CD14-positive monocyte (primary cell): Measurements from ENCODE around the gene AQP6. TPM values are rescaled to one million over a fixed set of nuclear protein-coding genes. Genes with fewer than 3 reads are reported as not detected.
"Not testable (repeated sequence)": the region's sequence is repeated elsewhere in the genome, so short reads cannot be mapped to it uniquely, and the experiment has no call there.

Experiments used
- DNase-seq, 3 donors: peaks; one replicate each; pipeline ENCODE4 v3.0.0-alpha.2; 2011 to 2022
- H2AFZ ChIP-seq: 2 replicates; pipeline ENCODE4 v1.6.0; 2012; ENCODE audit warnings: mild to moderate bottlenecking, low read depth, low read length, inconsistent platforms; ENCODE audit not compliant: insufficient read depth, poor library complexity, severe bottlenecking
- H3K27ac ChIP-seq, 2 donors: 1 replicate in 1 of 2; 2 replicates in 1 of 2; pipeline ENCODE4 v1.5.1; 2012 to 2013; ENCODE audit warnings: low read length in 2 of 2, control low read depth in 1 of 2, inconsistent platforms in 1 of 2, low read depth in 1 of 2, mild to moderate bottlenecking in 1 of 2
- H3K27me3 ChIP-seq, 2 donors: one replicate each; pipeline versions ENCODE4 v1.6.0 to v1.6.1; 2011 to 2013; ENCODE audit warnings: low read length in 2 of 2; ENCODE audit not compliant: control insufficient read depth in 2 of 2, insufficient read depth in 2 of 2
- H3K36me3 ChIP-seq, 2 donors: replicated peaks in 1 of 2; 1 replicate in 1 of 2; 2 replicates in 1 of 2; pipeline versions ENCODE4 v1.5.1 to v1.6.1; 2012 to 2013; ENCODE audit warnings: low read length in 2 of 2, control low read depth in 1 of 2, inconsistent platforms in 1 of 2, mild to moderate bottlenecking in 1 of 2; ENCODE audit not compliant: insufficient read depth in 2 of 2, control insufficient read depth in 1 of 2
- H3K4me1 ChIP-seq, 2 donors: 1 replicate in 1 of 2; 2 replicates in 1 of 2; pipeline versions ENCODE4 v1.5.1 to v1.6.1; 2012 to 2013; ENCODE audit warnings: low read length in 2 of 2, control low read depth in 1 of 2, inconsistent platforms in 1 of 2, mild to moderate bottlenecking in 1 of 2, moderate library complexity in 1 of 2; ENCODE audit not compliant: insufficient read depth in 2 of 2, control insufficient read depth in 1 of 2
- H3K4me2 ChIP-seq: replicated peaks from 2 replicates; pipeline ENCODE3; 2012; ENCODE audit warnings: low read length, moderate library complexity, mild to moderate bottlenecking; ENCODE audit not compliant: poor library complexity, severe bottlenecking; ENCODE audit errors: extremely low read depth
- H3K4me3 ChIP-seq, 3 experiments: fragments of 200-600 bp in 1 of 3; sonication (generic) in 1 of 3; replicated peaks in 1 of 3; 1 replicate in 2 of 3; 2 replicates in 1 of 3; pipeline ENCODE4 v1.5.1; 2011 to 2013; ENCODE audit warnings: low read length in 3 of 3, mild to moderate bottlenecking in 3 of 3, control low read depth in 2 of 3, low read depth in 2 of 3, inconsistent platforms in 1 of 3, moderate library complexity in 1 of 3
- H3K79me2 ChIP-seq: 2 replicates; pipeline ENCODE4 v1.6.0; 2012; ENCODE audit warnings: mild to moderate bottlenecking, control low read depth, inconsistent platforms, low read length, moderate library complexity; ENCODE audit not compliant: insufficient read depth
- H3K9ac ChIP-seq: 2 replicates; pipeline ENCODE4 v1.6.0; 2017; ENCODE audit warnings: low read length, mild to moderate bottlenecking; ENCODE audit not compliant: insufficient read depth, poor library complexity, severe bottlenecking
- H3K9me3 ChIP-seq, 2 donors: replicated peaks in 1 of 2; 1 replicate in 1 of 2; 2 replicates in 1 of 2; pipeline versions ENCODE4 v1.5.1 to v1.6.1; 2012 to 2013; ENCODE audit warnings: low read length in 2 of 2, control low read depth in 1 of 2; ENCODE audit not compliant: control insufficient read depth in 1 of 2, insufficient read depth in 1 of 2
- H4K20me1 ChIP-seq: 2 replicates; pipeline ENCODE4 v1.6.0; 2012; ENCODE audit warnings: mild to moderate bottlenecking, low read length, control low read depth, moderate library complexity; ENCODE audit not compliant: insufficient read depth
- H3K27ac Mint-ChIP-seq, 7 donors: one replicate each; pipeline ENCODE4 v1.8.0; 2020; ENCODE audit warnings: mild to moderate bottlenecking in 7 of 7, mixed read lengths in 7 of 7, moderate library complexity in 6 of 7, inconsistent platforms in 2 of 7
- H3K27me3 Mint-ChIP-seq, 3 donors: one replicate each; pipeline ENCODE4 v1.8.0; 2021 to 2022; ENCODE audit warnings: low read depth in 3 of 3, mild to moderate bottlenecking in 3 of 3, mixed read lengths in 3 of 3, moderate library complexity in 3 of 3, inconsistent platforms in 1 of 3
- H3K36me3 Mint-ChIP-seq, 2 donors: one replicate each; pipeline ENCODE4 v1.8.0; 2020; ENCODE audit warnings: mixed read lengths in 2 of 2, inconsistent platforms in 1 of 2, mild to moderate bottlenecking in 1 of 2
- H3K4me1 Mint-ChIP-seq: one replicate; pipeline ENCODE4 v1.8.0; 2020; ENCODE audit warnings: mild to moderate bottlenecking, mixed read lengths
- H3K4me3 Mint-ChIP-seq, 2 donors: one replicate each; pipeline ENCODE4 v1.8.0; 2020; ENCODE audit warnings: mild to moderate bottlenecking in 2 of 2, mixed read lengths in 2 of 2, moderate library complexity in 1 of 2
- H3K9me3 Mint-ChIP-seq, 7 donors: one replicate each; pipeline ENCODE4 v1.8.0; 2020 to 2022; ENCODE audit warnings: mixed read lengths in 7 of 7, mild to moderate bottlenecking in 6 of 7, moderate library complexity in 6 of 7, inconsistent platforms in 2 of 7
- WGBS: methylation state at CpG from one replicate; pipeline ENCODE4 v1.1.5; 2013; ENCODE audit warnings: missing lambda C conversion rate; ENCODE audit not compliant: insufficient coverage; 5-methylcytosine and 5-hydroxymethylcytosine counted together
- intact Hi-C, 2 donors: fragments of 100-400 bp; cut with micrococcal nuclease; formaldehyde crosslinking; loops; one replicate each; pipeline versions ENCODE4 v1.15.0 to v1.15.1; 2023
- polyA plus RNA-seq, 3 donors: library from polyadenylated mRNA; depleted of rRNA in 1 of 3; unstranded in 2 of 3; stranded (reverse) in 1 of 3; fragments of 300-500 nt in 2 of 3; fragments of >200 nt in 1 of 3; fragmentation: Illumina TruSeq in 2 of 3; gene quantifications; 1 replicate in 2 of 3; 2 replicates in 1 of 3; pipeline ENCODE4 v1.2.3, GENCODE V29; 2012 to 2021
- TF ChIP-seq, protein P1 (sequence below): fragments of 200-600 bp; IDR thresholded peaks from one replicate; pipeline ENCODE4 v1.8.0; 2022; ENCODE audit warnings: antibody characterized with exemption, mild to moderate bottlenecking

Gene AQP6
- polyA plus RNA-seq, 3 donors = 0.04 TPM; not detected in 2

DNA sequence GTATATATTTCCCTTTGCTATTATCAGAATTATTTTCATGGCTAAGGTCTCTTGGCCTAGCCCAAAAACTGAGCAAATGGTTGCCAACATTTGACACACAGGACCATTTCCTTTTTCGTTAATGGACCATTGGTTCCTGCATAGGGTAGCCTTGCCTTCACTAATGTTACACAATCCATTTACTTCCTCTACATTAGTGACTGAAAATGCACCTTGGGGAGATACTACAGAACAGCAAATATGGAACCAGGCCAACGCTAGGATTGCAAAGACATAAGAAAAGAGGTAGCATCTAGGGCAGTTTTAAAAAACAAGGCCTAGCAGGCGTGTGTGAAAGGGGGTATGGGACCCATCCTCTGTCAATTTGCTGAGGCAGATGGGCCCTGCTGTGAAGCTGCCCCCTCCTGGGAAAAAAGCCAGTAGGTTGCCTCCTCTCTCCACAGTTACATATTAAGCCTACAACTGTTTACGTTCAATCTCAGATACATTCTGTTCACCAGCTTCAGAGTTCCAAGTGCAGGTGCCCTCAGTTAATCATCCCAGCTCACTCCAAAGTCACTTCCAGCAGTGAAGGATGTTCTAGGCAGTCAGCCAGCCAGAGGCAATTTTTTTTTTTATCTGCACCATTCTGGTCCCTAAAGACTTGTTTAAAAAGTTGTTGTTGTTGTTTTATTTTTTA is 15.0 kb downstream of the AQP6 start:
- Mint-ChIP-seq H3K36me3 (peaks cover 16 to 18% of the 10 kb centered on the region in 2 donors), H3K27me3 (peaks cover 0 to 1% (median 1%) of the 10 kb centered on the region in 3 donors), H3K27ac (peak overlapping the region; percentile 78 to 92 (median 86)), H3K4me1 (peaks cover 82% of the 10 kb centered on the region), H3K9me3 (peaks cover 0 to 4% (median 0%) of the 10 kb centered on the region in 7 donors), H3K4me3 (no peak overlapping the region)
- intact Hi-C loops = no loop called here
- peak; percentile 66 to 88 (median 84) for DNase-seq
- Histone ChIP-seq H3K79me2 (peaks cover 7% of the 10 kb centered on the region), H3K36me3 (peaks cover 6 to 12% of the 10 kb centered on the region in 2 donors), H3K4me3 (peak overlapping the region in 1 of 3 experiments; percentile 26), H3K27me3 (no peaks in the 10 kb centered on the region), H3K4me2 (peak overlapping the region; percentile 22), H3K27ac (peak overlapping the region; percentile 52 to 86), H2AFZ (no peak overlapping the region), H3K9ac (no peak overlapping the region), H3K4me1 (peaks cover 79 to 90% of the 10 kb centered on the region in 2 donors), H3K9me3 (no peaks in the 10 kb centered on the region), H4K20me1 (no peaks in the 10 kb centered on the region)
- WGBS = no CpG with 5 or more reads among the region's 4 CpGs
- TF ChIP-seq, protein P1, sequence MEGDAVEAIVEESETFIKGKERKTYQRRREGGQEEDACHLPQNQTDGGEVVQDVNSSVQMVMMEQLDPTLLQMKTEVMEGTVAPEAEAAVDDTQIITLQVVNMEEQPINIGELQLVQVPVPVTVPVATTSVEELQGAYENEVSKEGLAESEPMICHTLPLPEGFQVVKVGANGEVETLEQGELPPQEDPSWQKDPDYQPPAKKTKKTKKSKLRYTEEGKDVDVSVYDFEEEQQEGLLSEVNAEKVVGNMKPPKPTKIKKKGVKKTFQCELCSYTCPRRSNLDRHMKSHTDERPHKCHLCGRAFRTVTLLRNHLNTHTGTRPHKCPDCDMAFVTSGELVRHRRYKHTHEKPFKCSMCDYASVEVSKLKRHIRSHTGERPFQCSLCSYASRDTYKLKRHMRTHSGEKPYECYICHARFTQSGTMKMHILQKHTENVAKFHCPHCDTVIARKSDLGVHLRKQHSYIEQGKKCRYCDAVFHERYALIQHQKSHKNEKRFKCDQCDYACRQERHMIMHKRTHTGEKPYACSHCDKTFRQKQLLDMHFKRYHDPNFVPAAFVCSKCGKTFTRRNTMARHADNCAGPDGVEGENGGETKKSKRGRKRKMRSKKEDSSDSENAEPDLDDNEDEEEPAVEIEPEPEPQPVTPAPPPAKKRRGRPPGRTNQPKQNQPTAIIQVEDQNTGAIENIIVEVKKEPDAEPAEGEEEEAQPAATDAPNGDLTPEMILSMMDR = no peak

DNA sequence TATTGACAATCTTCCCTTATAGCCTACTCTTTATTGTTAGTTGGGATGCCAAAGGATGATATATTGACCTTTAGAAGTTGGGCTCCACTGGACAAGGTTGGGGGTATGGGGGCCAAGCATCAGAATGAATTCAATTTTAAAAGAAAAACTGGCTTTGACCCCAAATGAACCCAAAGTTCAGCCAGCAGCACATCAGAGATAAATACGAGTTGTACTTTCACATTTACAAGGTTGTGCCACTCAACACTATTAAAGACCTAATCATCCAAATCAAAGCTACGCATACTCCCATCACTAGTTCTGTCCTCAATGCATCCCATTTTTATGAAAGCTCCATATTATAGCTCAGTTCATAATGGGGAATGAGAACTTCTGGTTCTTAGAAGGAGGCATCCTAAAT is 16.7 kb downstream of the AQP6 start:
- H3K9me3 ChIP-seq, H3K9me3 Mint-ChIP-seq, DNase-seq, H3K9ac ChIP-seq, intact Hi-C loops, H3K4me2 ChIP-seq, H3K27me3 ChIP-seq, H4K20me1 ChIP-seq, H3K27me3 Mint-ChIP-seq, H3K79me2 ChIP-seq, H3K4me3 Mint-ChIP-seq, H2AFZ ChIP-seq: not testable (repeated sequence)
- peaks cover 63 to 73% of the 10 kb centered on the region in 2 donors for H3K4me1 ChIP-seq
- peaks cover 14 to 29% of the 10 kb centered on the region in 2 donors for H3K36me3 ChIP-seq
- Mint-ChIP-seq H3K27ac (peak overlapping the region; percentile 76 to 90 (median 82)), H3K36me3 (peaks cover 29 to 34% of the 10 kb centered on the region in 2 donors), H3K4me1 (peaks cover 67% of the 10 kb centered on the region)
- H3K27ac ChIP-seq = peak overlapping the region in 1 of 2 donors; percentile 86
- H3K4me3 ChIP-seq = peak overlapping the region in 1 of 3 experiments; percentile 65
- WGBS = 80% methylated on average over 1 of the region's 2 CpGs
